Effector CD8-positive, alpha-beta T cell (primary cell): ENCODE results near the gene TNNC1.

Experiments
- DNase-seq: peaks from one replicate; lab custom pipeline; 2025; lab: John Stamatoyannopoulos, UW

TNNC1 gene

GRCh38 chr3:52458770-52459545 lies 5.1 kb upstream of the TNNC1 start:
- no peak for DNase-seq

- DNase-seq = no peak
Observed at GRCh38 chr3:52458031-52458760, 4.4 kb upstream of the TNNC1 start.

- DNase-seq = no peak
Observed at GRCh38 chr3:52456800-52457183, 3.0 kb upstream of the TNNC1 start.

GRCh38 chr3:52456169-52456799 lies 2.4 kb upstream of the TNNC1 start:
- no peak for DNase-seq

- peak; percentile 97 for DNase-seq
Observed at GRCh38 chr3:52455283-52456168, 1.7 kb upstream of the TNNC1 start, which contains the start of gene NISCH. Gene NISCH (plus strand): TSS chr3:52455604. CDS start chr3:52455642, 38 bp downstream.

GRCh38 chr3:52454938-52455282 lies 1.1 kb upstream of the TNNC1 start:
- DNase-seq = no peak

- no peak for DNase-seq
Observed at GRCh38 chr3:52454250-52454937, 553 bp upstream of the TNNC1 start.

GRCh38 chr3:52452570-52453221 lies 1.1 kb downstream of the TNNC1 start:
- no peak for DNase-seq

GRCh38 chr3:52452126-52452525 lies 1.7 kb downstream of the TNNC1 start:
- no peak for DNase-seq

GRCh38 chr3:52451237-52452083 lies 2.4 kb downstream of the TNNC1 start:
- DNase-seq = no peak

GRCh38 chr3:52450489-52451236 lies 3.2 kb downstream of the TNNC1 start:
- DNase-seq = no peak

- DNase-seq = no peak
Observed at GRCh38 chr3:52447512-52448355, 6.1 kb downstream of the TNNC1 start.

GRCh38 chr3:52446631-52447511 lies 7.0 kb downstream of the TNNC1 start:
- DNase-seq = peak; percentile 59

GRCh38 chr3:52446042-52446441 lies 7.8 kb downstream of the TNNC1 start:
- no peak for DNase-seq

- peak; percentile 54 for DNase-seq
Observed at GRCh38 chr3:52444860-52445793, 8.7 kb downstream of the TNNC1 start, which contains the start of gene SEMA3G. Gene SEMA3G (minus strand): TSS chr3:52445103. CDS start chr3:52445027, 76 bp downstream.
